CD4-positive, alpha-beta T cell treated with Interleukin-10 for 1 hour (primary cell): ENCODE measurements around the gene KLF6.

Experiments used
- DNase-seq: peaks from one replicate; pipeline ENCODE4 v3.0.0-alpha.2; 2020

Gene KLF6

GRCh38 chr10:3808689-3809199 is 23.7 kb upstream of the KLF6 start:
- DNase-seq = peak; percentile 28

DNA sequence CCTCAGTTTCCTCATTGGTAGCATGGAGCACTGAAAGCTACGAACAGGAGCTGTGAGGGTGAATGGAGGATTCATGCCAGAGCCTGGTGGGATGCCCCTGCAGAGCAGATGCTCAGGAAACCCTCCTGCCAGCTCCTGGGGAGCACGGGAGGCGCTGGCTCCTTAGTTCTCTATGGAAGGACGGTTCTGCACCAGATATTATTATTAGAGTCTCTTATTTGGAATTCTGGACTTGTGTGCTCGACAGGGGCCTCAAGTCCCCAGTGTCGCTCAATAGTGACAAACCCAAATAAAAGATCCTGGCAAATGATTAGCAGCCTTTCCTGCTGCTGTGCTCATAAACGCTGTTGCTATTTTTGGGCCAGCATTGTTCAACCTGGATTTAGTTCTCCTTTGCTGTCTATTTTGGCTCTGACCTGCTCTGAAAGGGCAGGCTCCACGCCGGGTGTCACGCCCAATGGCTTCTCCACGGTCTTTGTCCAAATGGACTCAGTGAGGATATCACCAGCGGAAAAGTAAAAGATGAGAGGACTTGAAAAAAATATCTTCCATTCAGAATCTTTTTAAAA is 23.0 kb upstream of the KLF6 start:
- DNase-seq = peak; percentile 35

DNA sequence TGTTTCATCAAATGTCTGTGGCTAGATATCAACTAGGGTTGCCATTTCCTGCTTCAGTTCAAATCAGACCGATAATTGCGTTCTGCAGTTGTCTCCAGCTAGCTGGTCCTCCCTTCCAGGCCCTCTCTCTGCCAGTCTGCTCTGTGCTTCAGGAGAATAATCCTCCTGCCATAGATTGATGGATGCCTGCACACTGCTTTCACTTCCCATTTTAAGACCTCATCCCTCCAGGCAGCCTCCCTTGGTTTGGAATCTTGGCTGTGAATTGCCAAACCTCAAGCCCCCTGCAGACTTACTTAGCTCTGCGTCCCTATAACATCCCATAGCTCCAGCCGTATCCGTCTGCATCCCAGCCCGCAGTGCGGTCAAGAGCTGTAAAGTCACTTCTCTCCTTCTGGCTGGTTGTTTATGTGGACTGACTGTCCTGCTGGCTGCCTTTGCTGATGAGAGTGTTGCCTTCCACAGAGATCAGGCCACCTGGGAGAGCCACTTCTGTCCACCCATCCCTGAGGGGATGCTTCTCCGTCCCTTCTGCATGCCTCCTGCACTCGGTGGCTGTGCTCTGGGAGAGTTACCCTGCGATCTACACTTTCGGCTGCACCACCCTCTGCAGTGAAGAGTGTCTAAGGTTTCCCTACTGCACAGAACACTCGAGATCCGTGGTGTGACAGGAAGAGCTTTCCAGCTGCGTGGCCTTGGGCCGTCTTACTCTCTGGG is 22.4 kb upstream of the KLF6 start:
- peak; percentile 55 for DNase-seq

DNA sequence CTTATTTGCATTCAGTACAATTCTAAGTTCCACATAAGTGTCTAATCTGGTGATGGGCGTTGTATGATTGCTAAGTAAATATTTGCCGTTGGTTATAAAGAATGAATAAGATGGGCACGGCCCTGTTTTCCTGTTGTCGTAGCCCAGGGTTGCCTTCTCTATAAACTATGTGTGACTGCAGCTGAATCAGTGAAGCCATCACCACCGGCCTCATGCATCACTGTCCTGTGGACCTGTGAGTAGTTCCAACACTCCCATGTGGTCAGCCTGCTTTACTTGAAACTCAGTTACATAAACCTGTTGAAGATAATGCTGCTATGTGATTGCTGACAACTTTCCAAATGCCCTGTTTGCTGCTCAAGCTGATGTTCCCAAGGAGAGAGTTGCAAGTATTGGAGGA is 21.6 kb upstream of the KLF6 start:
- peak; percentile 57 for DNase-seq

DNA sequence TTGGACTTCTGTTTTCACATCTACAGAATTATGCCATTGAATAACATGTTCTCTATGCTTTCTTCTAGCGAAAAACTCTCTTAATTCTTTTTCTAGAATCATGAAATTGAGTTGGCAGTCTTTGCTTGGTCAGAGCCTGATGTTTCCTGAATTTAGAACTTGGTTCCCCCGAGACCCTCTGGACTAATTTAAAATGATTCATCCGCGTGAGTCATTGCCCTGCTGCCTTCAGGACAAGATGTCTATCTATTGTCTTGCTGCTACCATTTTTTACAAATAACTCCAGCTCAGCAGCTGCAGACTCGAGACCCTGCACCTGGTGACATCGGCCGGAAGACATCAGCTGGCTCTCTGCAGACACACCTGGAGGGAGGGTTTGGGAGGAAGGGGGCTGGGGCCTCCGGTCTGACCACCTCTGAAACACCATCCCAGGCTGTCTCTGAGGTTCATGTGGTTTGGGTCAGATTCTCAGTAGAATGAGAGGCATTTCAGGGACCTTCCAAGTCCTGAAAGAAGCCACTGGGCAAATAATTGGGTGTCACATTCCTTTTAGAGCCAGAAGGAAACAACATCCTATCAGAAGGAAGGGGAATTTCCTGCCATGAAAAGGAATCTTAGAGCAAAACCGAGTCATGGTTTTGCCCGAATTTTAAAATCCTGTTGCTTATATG is 20.9 kb upstream of the KLF6 start:
- peak; percentile 78 for DNase-seq

GRCh38 chr10:3805201-3805790 is 20.3 kb upstream of the KLF6 start:
- DNase-seq = peak; percentile 95

DNA sequence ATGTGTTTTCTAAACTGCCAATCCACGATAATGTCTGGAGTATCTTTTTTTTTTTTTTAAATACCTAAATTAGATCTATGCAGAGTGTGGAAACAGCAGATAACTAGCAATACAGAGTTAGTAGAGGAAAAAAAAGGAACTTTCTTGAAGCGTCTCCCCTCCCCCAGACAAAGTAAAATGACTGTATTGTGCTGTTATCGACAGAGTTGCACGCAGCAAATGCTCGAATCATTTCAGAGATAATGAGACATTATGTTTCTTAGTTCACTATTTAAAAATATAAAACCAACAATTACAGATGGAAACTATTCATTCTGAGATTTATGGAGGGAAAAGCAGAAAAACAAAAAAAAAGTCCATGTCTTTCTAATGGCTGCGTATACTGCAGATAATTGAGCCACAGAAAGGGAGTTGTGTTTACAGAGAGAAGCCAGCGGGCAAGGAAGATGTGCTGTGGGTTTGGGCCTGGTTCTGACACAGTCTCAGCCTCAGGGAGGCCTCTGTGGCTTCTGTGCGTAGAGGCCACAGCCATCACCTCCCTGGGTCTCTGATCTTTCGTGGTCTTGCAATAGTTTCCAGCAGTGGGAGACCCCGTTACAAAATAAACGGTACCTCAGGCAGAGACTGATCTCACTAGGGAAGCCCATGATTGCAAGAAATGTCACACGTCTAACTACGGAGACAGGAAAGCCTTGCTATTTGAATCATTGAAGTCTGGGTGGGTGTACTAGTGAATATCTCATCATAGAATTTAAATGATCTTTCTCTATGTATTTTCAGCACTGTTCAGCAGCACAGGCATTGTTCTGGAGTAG is 19.1 kb upstream of the KLF6 start:
- DNase-seq = peak; percentile 83

- DNase-seq = peak; percentile 50
Observed at GRCh38 chr10:3803295-3803926, 18.4 kb upstream of the KLF6 start.

- DNase-seq = no peak
Observed at GRCh38 chr10:3802526-3803265, 17.7 kb upstream of the KLF6 start.

DNA sequence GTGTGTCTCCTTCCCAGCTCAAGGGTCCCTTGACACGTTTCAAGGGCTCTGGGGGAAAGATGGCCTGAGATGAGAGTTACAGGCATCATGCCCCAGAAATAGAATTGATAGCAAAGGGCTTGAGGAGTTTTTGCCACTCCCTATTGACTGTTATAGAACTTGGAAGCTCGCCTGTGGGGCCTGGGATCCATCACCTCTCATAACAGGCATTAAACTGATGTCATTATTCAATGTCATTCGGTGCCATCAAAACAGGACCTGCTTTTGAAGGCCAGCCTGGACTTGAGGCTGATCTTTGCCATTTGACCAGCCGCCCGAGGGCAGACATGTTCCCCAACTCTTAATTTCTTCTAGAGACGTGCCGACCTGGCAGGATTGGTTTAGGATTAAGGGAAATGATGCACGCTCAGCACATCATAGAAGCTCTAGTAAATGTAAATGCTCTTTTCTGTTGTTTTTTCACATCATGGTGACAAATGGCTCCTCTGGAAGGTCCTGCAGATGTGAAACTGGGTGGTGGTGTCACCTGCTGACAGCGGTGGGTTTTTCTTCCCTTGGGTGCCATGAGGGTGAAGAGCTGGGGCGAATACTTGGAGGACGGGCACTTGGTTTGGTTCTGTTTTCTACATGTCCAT is 16.7 kb upstream of the KLF6 start:
- DNase-seq = no peak

DNA sequence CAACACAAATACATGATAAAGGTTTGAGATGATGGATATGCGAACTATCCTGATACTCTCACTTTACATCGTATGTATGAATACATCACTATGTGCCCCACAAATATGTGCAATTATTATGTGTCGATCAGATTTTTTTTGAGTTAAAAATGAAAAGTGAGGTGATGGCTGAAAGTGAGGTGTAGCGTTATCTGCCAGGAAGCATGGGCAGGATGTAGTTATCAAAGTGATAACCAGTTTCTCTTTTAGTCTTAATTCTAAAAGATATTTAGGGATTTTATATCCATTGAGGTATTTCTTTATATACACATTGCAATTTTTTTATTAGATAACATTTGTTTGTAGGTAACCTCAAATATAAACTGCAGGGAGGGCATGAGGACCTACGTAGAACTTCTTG is 15.6 kb upstream of the KLF6 start:
- peak; percentile 37 for DNase-seq

GRCh38 chr10:3797750-3798149 is 12.7 kb upstream of the KLF6 start:
- DNase-seq = no peak

- no peak for DNase-seq
Observed at GRCh38 chr10:3793553-3793952, 8.5 kb upstream of the KLF6 start.

DNA sequence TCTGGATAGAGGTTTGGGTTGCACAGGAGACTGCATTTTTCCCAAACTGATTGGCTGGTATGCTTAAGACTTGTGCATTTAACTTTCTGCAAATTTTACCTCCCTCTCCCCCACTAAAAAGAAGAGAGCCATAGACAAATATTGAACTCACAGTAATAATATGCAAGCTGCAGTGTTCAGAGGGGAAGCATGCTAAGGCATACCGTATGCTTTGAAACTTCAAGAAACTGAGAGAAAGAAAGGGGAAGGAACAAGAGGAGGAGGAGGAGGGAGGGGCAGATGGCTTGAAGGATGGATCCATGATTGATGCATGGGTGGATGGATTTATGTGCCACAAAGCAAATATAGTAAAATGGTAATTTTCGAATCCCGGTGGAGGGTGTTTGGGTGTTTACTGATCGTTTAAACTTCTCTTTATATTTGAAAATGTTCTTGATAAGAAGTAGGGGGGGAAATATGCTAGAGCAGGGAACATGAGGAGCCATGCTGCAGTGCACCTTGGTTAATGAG is 7.8 kb upstream of the KLF6 start:
- no peak for DNase-seq

GRCh38 chr10:3791974-3792633 is 7.1 kb upstream of the KLF6 start:
- DNase-seq = no peak

DNA sequence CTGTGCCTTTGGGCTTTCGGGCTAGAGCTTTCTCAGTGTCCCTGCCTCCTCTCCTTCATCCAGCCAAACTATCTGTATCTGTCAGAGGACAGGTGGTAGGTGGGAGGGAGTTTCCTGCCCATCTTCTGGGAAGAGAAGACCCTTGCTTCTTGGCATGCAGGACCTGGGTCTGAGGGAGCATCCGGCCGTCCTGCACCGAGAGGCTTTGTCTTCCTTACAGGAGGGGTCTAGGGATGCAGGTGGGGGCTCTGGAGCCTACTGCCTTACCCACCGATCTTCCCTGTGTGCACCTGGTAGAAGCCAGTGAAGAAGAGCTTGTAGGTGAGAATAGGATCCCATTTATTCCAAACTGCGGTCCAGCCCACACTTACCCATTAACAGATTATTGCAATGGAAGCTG is 5.8 kb upstream of the KLF6 start:
- no peak for DNase-seq

- no peak for DNase-seq
Observed at GRCh38 chr10:3790272-3790671, 5.3 kb upstream of the KLF6 start.

- DNase-seq = no peak
Observed at GRCh38 chr10:3789621-3790020, 4.6 kb upstream of the KLF6 start.

- DNase-seq = peak; percentile 6
Observed at GRCh38 chr10:3787816-3788215, 2.8 kb upstream of the KLF6 start.

DNA sequence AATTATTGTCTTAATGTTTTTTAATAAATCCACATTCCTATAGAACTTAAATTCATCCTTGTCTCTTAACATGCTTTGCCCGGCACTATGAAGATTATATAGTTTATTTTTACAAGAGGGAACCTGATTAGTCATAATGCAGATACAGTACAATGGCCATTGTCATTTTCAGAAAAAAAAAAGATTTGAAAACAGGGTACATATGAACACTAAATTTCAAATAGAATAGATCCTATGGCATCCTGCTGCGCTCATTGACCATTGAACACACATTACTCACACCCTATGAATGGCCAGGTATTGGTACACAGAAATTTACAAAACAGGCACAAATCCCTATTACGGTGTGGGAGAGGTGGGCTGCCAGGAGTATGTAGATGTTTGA is 2.0 kb upstream of the KLF6 start:
- peak; percentile 15 for DNase-seq
